Measurements from ENCODE around the gene ESD.

ESD gene

GRCh38 chr13:46745706-46746105, 51.3 kb downstream of the ESD start:
- no peak for DNase-seq (ENCODE audit: low spot score)

- DNase-seq (ENCODE audit: low spot score) = no peak
Observed at GRCh38 chr13:46745062-46745461, 51.9 kb downstream of the ESD start.

- DNase-seq (ENCODE audit: low spot score) = no peak
Observed at GRCh38 chr13:46743191-46743590, 53.8 kb downstream of the ESD start.

- DNase-seq (ENCODE audit: low spot score) = no peak
Observed at GRCh38 chr13:46739447-46740098, 57.4 kb downstream of the ESD start.

- DNase-seq (ENCODE audit: low spot score) = no peak
Observed at GRCh38 chr13:46738766-46739165, 58.2 kb downstream of the ESD start.

GRCh38 chr13:46738055-46738454, 58.9 kb downstream of the ESD start:
- DNase-seq (ENCODE audit: low spot score) = no peak

- DNase-seq (ENCODE audit: low spot score) = no peak
Observed at GRCh38 chr13:46736541-46737310, 60.2 kb downstream of the ESD start.

GRCh38 chr13:46735425-46735824, 61.5 kb downstream of the ESD start:
- DNase-seq (ENCODE audit: low spot score) = no peak

- no peak for DNase-seq (ENCODE audit: low spot score)
Observed at GRCh38 chr13:46731535-46731934, 65.4 kb downstream of the ESD start.

GRCh38 chr13:46728777-46729176, 68.2 kb downstream of the ESD start:
- peak; percentile 17 for DNase-seq (ENCODE audit: low spot score)

- DNase-seq (ENCODE audit: low spot score) = no peak
Observed at GRCh38 chr13:46726347-46726746, 70.6 kb downstream of the ESD start.
